GM18505 (cell line): ENCODE results near the gene KLHL8.

Source experiments
- ATAC-seq: cut with Tn5 transposase; IDR thresholded peaks from one replicate; pipeline ENCODE4 v1.9.1; 2021; ENCODE audit not compliant: unreplicated experiment
- POLR2A ChIP-seq: IDR thresholded peaks from 4 replicates; pipeline ENCODE4 v1.6.1; 2011; ENCODE audit warnings: borderline replicate concordance; ENCODE audit not compliant: insufficient read depth, insufficient read length; ENCODE audit errors: extremely low read depth

KLHL8 gene

DNA sequence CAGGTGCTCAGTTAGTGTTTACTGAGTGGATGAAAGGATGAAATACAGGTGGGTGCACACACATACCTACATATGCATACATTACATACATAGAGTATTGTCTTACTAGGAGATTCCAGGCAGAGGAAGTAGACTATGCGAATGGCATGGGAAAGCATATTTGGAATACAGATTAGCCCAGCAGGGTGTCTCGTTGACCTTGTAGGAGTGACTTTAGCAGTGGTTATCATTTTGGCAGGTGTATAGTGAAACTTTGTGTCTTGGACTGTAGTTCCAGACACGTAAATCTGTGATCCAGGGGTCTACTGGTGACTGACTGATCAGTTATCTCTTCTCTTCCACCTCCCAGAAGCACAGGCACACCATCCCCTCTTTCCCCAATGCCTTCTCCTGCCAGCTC lies 86.3 kb downstream of the KLHL8 start:
- no peak for TF ChIP-seq POLR2A
- no peak for ATAC-seq

DNA sequence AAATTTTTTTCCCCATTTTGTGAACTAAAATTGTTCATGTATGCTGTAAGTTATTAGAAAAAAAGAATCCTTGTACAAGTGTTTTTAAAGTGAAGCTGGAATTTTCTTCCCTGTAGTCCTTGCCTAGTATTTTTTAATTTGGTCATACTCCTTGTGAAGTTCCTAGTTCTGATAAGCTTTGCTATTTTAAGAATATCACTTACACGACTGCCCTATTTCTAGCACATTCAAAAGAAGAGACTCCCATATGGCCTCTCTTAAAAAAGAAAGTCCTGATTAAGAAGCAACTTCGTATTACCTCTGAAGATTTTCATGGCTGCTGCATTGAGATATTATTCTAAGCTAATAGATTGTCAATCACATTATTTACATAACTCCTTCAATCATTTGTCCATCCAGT lies 87.2 kb downstream of the KLHL8 start:
- ATAC-seq, result no peak
- no peak for TF ChIP-seq POLR2A

DNA sequence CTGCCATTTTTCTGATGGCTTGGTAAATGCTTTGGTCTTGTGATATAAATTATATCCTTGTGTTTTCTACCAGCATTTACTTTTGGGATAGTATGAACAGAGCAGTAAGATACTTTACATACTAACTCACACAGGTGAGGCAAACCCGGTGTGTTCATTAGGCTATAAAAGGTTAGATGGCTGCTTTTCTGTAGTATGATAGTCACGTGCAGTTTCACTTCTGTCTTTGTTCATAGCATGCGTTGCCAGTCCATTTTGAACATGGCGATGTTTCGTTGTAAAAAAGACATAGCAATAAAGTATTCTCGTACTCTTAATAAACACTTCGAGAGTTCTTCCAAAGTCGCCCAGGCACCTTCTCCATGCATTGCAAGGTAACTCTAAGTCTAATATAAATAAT lies 88.4 kb downstream of the KLHL8 start:
- ATAC-seq, result no peak
- TF ChIP-seq POLR2A, result no peak

DNA sequence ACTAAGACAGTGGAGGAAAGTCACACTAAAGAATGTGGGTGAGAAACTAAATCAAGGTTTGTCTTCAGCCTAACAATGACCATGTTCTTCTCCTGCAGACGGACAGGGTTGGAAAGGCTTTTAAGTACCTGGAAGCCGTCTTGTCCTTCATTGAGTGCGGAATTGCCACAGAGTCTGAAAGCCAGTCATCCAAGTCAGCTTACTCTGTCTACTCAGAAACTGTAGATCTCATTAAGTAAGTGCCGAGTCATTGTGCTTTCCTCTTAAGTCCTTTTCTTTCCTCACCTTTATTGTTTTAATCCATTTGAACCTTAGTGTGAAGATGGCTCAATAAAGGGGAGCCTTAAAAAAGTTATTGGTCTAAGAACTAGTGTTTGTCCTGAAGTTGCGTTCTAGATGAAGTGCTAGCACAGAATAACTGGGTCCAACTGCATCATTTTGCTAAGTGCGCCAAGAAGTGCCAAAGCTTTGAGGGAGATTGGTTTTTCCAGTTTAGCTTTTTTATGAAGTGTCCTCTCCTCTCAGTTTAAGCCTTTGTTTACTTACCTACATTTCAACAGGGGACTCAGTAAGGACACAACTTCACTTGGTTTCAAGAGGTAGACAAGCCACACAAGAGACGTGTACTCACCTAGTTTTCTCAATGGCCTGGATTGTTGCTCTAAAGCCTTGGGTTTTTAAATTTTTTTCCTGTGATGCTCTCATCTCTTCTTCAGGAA lies 89.3 kb downstream of the KLHL8 start:
- TF ChIP-seq POLR2A, result no peak
- no peak for ATAC-seq

DNA sequence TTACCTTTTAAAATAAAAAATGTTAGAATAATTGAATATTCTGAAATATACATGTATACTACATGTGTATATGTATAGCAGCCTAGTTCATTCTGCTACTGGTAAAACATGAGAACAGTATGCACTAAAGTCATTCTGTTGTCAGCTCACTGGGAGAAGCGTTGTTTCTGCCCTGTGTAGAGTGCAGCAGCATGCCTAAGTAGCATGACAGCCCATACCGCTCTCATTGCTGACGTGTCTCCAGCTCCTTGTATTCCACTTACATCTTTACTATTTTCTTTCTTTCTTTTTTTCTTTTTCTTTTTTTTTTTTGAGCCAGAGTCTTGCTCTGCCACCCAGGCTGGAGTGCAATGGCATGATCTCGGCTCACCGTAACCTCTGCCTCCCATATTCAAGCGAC lies 90.7 kb downstream of the KLHL8 start:
- TF ChIP-seq POLR2A, result no peak
- no peak for ATAC-seq

DNA sequence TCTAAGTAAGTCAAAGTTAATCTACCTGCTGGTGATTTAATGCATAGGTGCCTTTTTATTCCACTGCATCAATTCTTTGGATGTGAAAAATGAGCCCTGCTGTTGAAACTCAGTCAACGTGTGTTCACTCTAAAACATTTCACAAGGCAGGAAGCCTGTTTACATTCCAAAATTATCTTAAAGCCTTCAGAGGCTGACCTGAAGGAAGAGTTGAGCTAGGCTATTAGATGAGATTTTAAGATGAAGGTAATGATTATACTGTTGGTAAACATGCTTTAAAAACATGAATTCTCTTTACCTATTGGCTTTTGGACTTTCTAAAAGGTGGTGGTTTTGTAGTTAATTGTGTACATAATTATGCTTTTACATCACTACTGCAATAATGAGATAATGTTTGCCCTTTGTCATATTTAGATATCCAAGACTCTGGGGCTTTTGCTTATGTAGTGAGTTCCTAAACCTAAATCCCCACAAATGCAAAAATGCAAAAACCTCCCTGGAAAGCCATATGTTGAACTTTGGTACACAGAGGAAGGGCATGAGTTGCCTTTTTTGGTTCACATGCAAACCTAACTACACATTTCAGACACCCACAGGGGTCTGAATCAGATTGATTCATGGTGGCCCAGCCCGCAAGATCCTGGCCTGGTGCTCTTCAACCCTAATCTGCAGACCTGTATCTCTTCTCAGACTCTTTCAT lies 92.3 kb downstream of the KLHL8 start:
- TF ChIP-seq POLR2A, result no peak
- no peak for ATAC-seq

DNA sequence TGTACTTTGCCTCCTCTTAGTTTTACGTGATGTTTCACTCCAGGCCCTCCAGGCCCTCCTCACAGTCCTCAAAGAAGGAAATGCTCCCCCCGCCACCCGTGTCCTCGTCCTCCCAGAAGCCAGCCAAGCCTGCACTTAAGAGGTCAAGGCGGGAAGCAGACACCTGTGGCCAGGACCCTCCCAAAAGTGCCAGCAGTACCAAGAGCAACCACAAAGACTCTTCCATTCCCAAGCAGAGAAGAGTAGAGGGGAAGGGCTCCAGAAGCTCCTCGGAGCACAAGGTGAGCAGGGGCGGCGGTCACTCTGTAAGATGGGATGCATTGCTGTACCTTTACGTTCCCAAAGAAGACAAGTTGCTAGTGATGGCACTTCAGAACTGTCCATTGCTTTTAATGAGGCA lies 94.4 kb downstream of the KLHL8 start:
- no peak for TF ChIP-seq POLR2A

DNA sequence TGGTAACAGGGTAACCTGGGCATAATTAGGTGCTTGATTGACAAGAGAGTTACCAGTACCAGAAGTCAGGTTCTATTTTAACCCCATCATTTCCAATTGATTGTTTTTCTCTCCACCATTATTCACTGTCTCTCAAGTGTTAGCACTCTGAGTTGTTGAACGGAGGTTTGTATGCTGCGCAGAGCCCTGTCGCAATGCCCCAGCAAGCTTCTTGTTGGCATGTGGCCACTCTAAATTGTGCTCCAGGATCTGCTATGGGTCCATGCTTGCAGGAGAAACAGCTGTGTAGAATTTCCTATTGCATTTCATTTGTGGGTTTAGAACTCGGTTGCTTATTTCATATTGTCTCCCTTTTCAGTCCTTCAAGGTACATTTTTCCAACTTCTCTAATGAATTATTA lies 98.2 kb downstream of the KLHL8 start:
- no peak for TF ChIP-seq POLR2A
- no peak for ATAC-seq

More for the DNA sequence above, 94.4 kb downstream of the KLHL8 start:
- no peak for ATAC-seq

DNA sequence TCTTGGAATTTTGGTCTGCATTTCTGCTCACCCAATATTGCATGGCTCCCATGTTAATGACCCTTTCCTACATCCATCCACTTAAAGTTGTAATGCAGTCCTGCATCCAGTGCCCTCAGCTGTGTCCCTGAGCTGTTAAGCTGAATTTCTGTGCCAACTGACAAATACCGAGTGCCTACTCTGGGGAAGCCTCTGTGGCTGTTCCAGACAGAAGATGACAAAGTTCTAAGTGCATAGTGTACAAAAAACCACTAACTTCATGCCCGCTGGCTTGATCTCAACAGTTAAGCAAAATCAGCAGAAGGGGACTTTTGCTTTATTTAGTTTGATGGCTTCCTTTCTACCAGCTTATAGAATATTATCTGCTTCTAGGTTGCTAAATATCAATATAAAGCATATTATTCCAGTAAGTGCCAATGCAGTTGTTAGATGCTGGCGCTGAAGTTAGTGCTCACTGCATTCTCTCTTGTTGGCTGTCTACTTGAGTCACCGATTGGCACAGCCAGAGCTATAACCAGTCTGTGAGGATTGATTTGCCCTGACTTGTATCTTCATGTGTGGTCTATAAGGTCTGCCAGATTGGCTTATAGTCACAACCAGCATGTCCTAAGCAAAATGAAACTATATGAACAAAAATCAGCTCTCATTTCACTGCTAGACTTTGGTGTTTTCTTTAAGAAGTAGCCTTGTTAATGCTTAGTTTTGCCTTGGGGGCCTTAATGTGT lies 98.9 kb downstream of the KLHL8 start:
- no peak for ATAC-seq
- TF ChIP-seq POLR2A, result no peak

DNA sequence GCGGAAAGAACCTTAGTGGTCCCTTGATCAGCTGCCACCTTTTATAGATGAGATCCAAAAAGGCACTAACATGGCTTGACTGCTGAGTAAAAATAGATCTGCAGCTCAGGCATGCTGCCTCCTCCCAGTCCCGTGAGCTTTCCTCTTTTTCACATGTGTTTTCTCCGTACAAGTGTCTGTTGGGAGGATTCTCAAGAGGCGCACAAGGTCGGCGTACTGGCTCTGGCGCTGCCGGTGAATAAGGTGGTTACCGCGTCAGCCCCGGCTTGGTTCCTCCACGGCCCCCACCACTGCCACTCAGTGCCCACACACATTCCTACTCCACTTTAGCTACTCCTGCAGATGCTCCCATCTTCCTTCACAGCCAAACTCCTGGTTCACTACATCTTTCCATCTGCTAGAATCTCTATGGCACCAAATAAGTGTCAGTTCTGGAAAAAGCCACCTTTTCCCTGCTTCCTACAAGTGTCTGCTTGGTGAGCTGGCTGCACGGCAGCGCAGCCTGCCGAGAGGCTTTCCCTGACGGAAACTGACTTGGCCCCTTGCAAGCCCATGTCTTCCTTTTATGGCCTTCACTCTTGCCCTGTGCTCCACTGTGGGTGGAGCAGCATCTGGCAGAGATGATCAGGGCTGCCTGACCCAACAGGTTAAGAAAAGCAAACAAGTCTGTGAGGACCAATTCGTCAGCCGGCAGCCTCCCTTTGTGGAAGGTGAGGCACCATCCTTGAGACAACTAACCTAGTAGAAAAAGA lies 99.8 kb downstream of the KLHL8 start:
- ATAC-seq, result no peak
- no peak for TF ChIP-seq POLR2A

DNA sequence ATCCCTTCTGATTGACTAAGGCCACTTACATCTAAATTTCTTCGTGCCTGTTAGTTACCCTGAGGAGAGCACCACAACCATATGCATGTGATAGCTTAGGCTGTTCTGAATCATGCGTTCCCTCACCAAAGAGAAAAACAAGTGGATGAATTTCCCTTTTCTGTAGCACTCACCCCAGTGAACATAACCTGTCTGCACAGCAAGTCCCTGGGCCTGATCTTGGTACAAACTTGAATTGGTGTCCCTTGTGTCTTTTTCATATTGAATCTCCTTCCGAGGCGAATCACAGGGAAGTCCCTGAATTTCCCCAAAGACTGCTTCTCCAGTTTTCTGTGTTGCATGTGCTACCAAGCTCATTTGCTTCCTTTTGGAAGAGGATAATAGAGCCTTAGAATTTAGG lies 100.4 kb downstream of the KLHL8 start:
- no peak for TF ChIP-seq POLR2A
- no peak for ATAC-seq

DNA sequence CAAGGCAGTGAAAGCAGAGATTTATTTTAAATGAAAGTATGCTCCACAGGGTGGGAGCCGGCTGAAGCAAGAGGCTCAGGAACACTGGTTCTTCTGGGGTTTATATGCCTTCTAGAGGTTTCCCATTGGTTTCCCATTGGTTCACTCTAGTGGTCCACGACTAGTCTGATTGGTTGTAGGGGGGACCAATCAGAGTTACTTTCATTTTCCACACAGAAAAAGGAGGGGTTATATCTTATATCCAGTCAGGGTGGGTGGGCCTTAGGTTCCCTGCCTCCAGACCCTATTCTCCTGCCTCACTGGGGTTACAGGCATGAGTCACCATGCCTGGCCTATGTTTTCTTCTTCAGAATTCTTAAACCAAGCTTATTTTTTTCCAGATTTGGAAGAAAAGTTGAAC lies 101.6 kb downstream of the KLHL8 start:
- no peak for TF ChIP-seq POLR2A

DNA sequence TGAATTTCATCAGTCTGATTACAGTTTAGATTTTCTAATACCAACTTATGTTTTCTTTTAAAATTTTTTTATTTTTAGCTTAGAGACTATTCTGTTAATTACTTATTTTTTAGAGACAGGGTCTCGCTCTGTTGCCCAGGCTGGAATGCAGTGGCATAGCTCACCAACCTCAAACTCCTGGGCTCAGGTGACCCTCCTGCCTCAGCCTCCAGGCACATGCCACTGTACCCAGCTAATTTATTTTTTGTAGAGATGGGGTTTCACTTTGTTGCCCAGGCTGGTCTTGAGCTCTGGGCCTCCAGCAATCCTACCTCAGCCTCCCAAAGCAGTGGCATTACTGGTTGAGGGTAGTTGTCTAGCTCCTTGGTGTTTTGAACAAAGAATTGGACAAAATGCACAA lies 102.0 kb downstream of the KLHL8 start:
- no peak for ATAC-seq
- TF ChIP-seq POLR2A, result no peak

More for the DNA sequence above, 101.6 kb downstream of the KLHL8 start:
- no peak for ATAC-seq
